Peyer's patch (tissue), 4 donors: ENCODE results near the gene KRT33A.

Experiments used
- CTCF ChIP-seq, 6 experiments: fragments of 450-650 bp in 4 of 6; fragments of 200-600 bp in 2 of 6; sonication (generic) in 1 of 6; IDR thresholded peaks; one replicate each; pipeline ENCODE4 v1.5.1; 2017 to 2019; ENCODE audit warnings: antibody characterized with exemption in 6 of 6, mild to moderate bottlenecking in 3 of 6, moderate library complexity in 1 of 6
- POLR2A ChIP-seq, 2 donors: fragments of 450-650 bp; IDR thresholded peaks; one replicate each; pipeline ENCODE4 v1.5.1; 2017; ENCODE audit warnings: antibody characterized with exemption in 2 of 2, mild to moderate bottlenecking in 2 of 2, moderate library complexity in 2 of 2

GRCh38 chr17:41354536-41354935 is 3.9 kb upstream of the KRT33A start:
- TF ChIP-seq CTCF (IDR thresholded peaks at IDR 0.05) (no peak), POLR2A (IDR thresholded peaks at IDR 0.05) (no peak)
